BJ (cell line): ENCODE results near the gene ZDHHC13. TPM values are rescaled to one million over a fixed set of nuclear protein-coding genes. Genes with fewer than 3 reads are reported as not detected.

ENCODE experiments used
- CTCF ChIA-PET: fragments of 350-600 bp; formaldehyde crosslinking; extraction: SDS; loops from one replicate; lab custom pipeline; 2021; ENCODE audit warnings: antibody characterized with exemption, inconsistent platforms; lab: Yijun Ruan, JAX
- POLR2A ChIA-PET: fragments of 300-600 bp; sonication (Branson Sonifier 250); formaldehyde crosslinking; extraction: SDS; loops from one replicate; lab custom pipeline; 2021; ENCODE audit warnings: antibody characterized with exemption; lab: Charles Lee
- DNase-seq: peaks from one replicate; pipeline ENCODE4 v3.0.0-alpha.2; 2011; ENCODE audit warnings: low read depth
- H3K27me3 ChIP-seq: 2 replicates; pipeline ENCODE4 v1.6.0; 2011; ENCODE audit warnings: low read length; ENCODE audit not compliant: control insufficient read depth, insufficient read depth
- H3K36me3 ChIP-seq: 2 replicates; pipeline ENCODE4 v1.5.1; 2011; ENCODE audit warnings: low read length; ENCODE audit not compliant: control insufficient read depth, insufficient read depth
- H3K4me3 ChIP-seq: 2 replicates; pipeline ENCODE4 v1.5.1; 2011; ENCODE audit warnings: low read depth, mild to moderate bottlenecking, control low read depth, low read length
- CTCF ChIP-seq: IDR thresholded peaks from 2 replicates; pipeline ENCODE4 v1.5.1; 2011; ENCODE audit warnings: low read depth, mild to moderate bottlenecking, control low read depth, inconsistent platforms, low read length, moderate library complexity; ENCODE audit not compliant: insufficient read depth
- polyA plus RNA-seq: library from polyadenylated mRNA; depleted of rRNA; stranded (reverse); fragments of >200 nt; gene quantifications from 2 replicates; pipeline ENCODE4 v1.2.3, GENCODE V29; 2011

The ZDHHC13 gene
- polyA plus RNA-seq, 1 experiment = 9.3 TPM

GRCh38 chr11:19080579-19080993, 36.4 kb upstream of the ZDHHC13 start:
- no peak overlapping the region for H3K4me3 ChIP-seq
- CTCF ChIA-PET = interaction anchor here (1.6 to 1.8 kb wide), 2 partner anchors 9 to 10 kb away, joined by 4 to 5 read pairs; no protein-coding TSS in a partner anchor
- no peaks in the 10 kb centered on the region for H3K27me3 ChIP-seq
- H3K36me3 ChIP-seq = no peaks in the 10 kb centered on the region
- DNase-seq = peak; percentile 35
- no peak for TF ChIP-seq CTCF
- POLR2A ChIA-PET = interaction anchor here (0.6 kb wide), 1 partner anchor 50 kb away, joined by 4 read pairs; no protein-coding TSS in a partner anchor

- ChIA-PET CTCF (no interaction called here), POLR2A (no interaction called here)
- Histone ChIP-seq H3K27me3 (no peaks in the 10 kb centered on the region), H3K4me3 (no peak overlapping the region), H3K36me3 (no peaks in the 10 kb centered on the region)
- no peak for TF ChIP-seq CTCF
- no peak for DNase-seq
Measured at GRCh38 chr11:19083166-19083565, 33.8 kb upstream of the ZDHHC13 start.

GRCh38 chr11:19084661-19085315, 32.2 kb upstream of the ZDHHC13 start:
- TF ChIP-seq CTCF = no peak
- POLR2A ChIA-PET = no interaction called here
- Histone ChIP-seq H3K27me3 (no peaks in the 10 kb centered on the region), H3K36me3 (no peaks in the 10 kb centered on the region), H3K4me3 (no peak overlapping the region)
- CTCF ChIA-PET = interaction anchor here (0.6 kb wide), 2 partner anchors 63 to 66 kb away, joined by 3 to 4 read pairs; no protein-coding TSS in a partner anchor
- no peak for DNase-seq

GRCh38 chr11:19087658-19088057, 29.3 kb upstream of the ZDHHC13 start:
- ChIA-PET POLR2A (no interaction called here), CTCF (interaction anchor here (2.0 to 3.9 kb wide), 2 partner anchors 11 to 16 kb away, joined by 6 to 10 read pairs; no protein-coding TSS in a partner anchor)
- no peaks in the 10 kb centered on the region; the same call in 1 of the 2 replicates for H3K27me3 ChIP-seq
- TF ChIP-seq CTCF = no peak
- H3K36me3 ChIP-seq = no peaks in the 10 kb centered on the region
- DNase-seq = peak; percentile 49
- no peak overlapping the region for H3K4me3 ChIP-seq

- CTCF ChIA-PET = interaction anchor here (1.0 to 3.9 kb wide), 7 partner anchors 8 to 170 kb away, joined by 3 to 10 read pairs (median 4); partner anchors contain the start of gene ZDHHC13
- no peak for TF ChIP-seq CTCF
- no peak overlapping the region for H3K4me3 ChIP-seq
- DNase-seq = no peak
- H3K36me3 ChIP-seq = no peaks in the 10 kb centered on the region
- POLR2A ChIA-PET = no interaction called here
- H3K27me3 ChIP-seq = no peaks in the 10 kb centered on the region; the same call in 1 of the 2 replicates
Measured at GRCh38 chr11:19088791-19089190, 28.2 kb upstream of the ZDHHC13 start.
